OCI-LY7 (cell line): ENCODE data around the gene CHCHD5.

Source experiments
- EZH2phosphoT487 ChIP-seq: fragments of 200-600 bp; sonication (generic); IDR thresholded peaks from 2 replicates; pipeline ENCODE4 v1.6.1; 2018; ENCODE audit warnings: low read depth, borderline replicate concordance, mild to moderate bottlenecking, mixed run types, antibody characterized with exemption, low read length, moderate library complexity, mixed read lengths
- TF ChIP-seq, protein P1 (sequence below): fragments of 200-600 bp; sonication (generic); conservative IDR thresholded peaks from 2 replicates; pipeline ENCODE4 v1.5.1; 2014; ENCODE audit warnings: mild to moderate bottlenecking, antibody characterized with exemption, low read length, moderate library complexity, mixed read lengths

DNA sequence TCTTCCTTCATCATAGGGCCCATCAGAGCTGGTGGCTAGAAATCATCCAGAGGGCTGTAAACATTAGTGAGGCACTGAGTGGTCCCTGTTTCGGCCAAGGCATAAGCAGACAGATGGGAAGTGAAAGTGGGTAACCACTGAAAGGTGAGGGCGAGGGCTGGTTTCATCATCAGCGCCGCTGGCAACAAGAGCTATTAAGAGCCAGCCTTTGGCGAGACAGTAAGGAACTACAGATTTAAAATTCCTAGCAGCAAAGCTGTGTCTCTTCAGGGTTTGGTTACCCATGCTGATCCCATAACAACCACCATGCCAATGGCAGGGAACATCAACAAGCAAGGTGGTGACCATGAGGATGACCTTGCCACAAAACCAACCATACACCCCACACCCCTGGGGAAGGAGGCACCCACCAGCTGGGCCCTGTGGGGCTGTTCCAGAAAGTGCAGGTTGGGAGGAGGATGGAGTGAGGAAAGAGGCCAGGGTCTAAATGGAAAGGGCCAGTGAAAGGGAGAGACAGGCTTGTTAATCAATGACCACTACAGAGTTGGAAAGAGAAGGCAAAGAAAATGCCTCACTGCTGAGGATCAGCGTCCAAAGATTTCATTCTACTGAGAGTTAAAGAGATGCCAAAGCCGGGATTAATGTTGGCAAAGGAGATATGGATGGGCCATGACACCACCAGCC is 52.3 kb downstream of the CHCHD5 start:
- TF ChIP-seq, protein P1, sequence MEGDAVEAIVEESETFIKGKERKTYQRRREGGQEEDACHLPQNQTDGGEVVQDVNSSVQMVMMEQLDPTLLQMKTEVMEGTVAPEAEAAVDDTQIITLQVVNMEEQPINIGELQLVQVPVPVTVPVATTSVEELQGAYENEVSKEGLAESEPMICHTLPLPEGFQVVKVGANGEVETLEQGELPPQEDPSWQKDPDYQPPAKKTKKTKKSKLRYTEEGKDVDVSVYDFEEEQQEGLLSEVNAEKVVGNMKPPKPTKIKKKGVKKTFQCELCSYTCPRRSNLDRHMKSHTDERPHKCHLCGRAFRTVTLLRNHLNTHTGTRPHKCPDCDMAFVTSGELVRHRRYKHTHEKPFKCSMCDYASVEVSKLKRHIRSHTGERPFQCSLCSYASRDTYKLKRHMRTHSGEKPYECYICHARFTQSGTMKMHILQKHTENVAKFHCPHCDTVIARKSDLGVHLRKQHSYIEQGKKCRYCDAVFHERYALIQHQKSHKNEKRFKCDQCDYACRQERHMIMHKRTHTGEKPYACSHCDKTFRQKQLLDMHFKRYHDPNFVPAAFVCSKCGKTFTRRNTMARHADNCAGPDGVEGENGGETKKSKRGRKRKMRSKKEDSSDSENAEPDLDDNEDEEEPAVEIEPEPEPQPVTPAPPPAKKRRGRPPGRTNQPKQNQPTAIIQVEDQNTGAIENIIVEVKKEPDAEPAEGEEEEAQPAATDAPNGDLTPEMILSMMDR = no peak
- TF ChIP-seq EZH2phosphoT487 = no peak
